NT2/D1 (cell line): ENCODE data around the gene BIRC6.

Experiments used
- SUZ12 ChIP-seq: IDR thresholded peaks from 2 replicates; pipeline ENCODE4 v1.6.1; 2011; ENCODE audit not compliant: insufficient read length, insufficient read depth; ENCODE audit errors: extremely low read depth
- YY1 ChIP-seq: IDR thresholded peaks from 2 replicates; pipeline ENCODE4 v1.6.1; 2011; ENCODE audit not compliant: insufficient read length, insufficient read depth
- ZNF274 ChIP-seq: IDR thresholded peaks from 2 replicates; pipeline ENCODE4 v1.6.1; 2011; ENCODE audit warnings: mild to moderate bottlenecking, low read depth, low read length

- TF ChIP-seq ZNF274: no peak
- no peak for TF ChIP-seq YY1
- TF ChIP-seq SUZ12: no peak
These were observed 311.4 kb downstream of the BIRC6 start for GRCh38 chr2:32668254-32668653.
